ENCODE data around the gene MYL4. TPM values are rescaled to one million over a fixed set of nuclear protein-coding genes. Genes with fewer than 3 reads are reported as not detected.
"Not testable (repeated sequence)": the region's sequence is repeated elsewhere in the genome, so short reads cannot be mapped to it uniquely, and the experiment has no call there.

The MYL4 gene
- polyA plus RNA-seq, 4 donors = 3.2 to 4.0 (median 3.6) TPM

DNA sequence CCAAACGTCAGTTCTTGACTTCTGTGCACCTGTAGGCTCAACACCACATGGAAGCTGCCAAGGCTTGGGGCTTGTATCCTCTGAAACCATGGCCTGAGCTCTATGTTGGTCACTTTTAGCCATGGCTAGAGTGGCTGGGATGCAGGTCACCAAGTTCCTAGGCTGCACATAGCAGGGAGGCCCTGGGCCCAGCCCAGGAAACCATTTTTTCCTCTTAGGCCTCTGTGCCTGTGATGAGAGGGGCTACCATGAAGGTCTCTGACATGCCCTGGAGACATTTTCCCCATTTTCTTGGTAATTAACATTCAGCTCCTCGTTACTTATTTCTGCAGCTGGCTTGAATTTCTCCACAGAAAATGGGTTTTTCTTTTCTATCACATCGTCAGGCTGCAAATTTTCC, 59.8 kb downstream of the MYL4 start:
- DNase-seq (ENCODE audit: low read depth in 4 of 4, low spot score in 3 of 4) = not testable (repeated sequence)

DNA sequence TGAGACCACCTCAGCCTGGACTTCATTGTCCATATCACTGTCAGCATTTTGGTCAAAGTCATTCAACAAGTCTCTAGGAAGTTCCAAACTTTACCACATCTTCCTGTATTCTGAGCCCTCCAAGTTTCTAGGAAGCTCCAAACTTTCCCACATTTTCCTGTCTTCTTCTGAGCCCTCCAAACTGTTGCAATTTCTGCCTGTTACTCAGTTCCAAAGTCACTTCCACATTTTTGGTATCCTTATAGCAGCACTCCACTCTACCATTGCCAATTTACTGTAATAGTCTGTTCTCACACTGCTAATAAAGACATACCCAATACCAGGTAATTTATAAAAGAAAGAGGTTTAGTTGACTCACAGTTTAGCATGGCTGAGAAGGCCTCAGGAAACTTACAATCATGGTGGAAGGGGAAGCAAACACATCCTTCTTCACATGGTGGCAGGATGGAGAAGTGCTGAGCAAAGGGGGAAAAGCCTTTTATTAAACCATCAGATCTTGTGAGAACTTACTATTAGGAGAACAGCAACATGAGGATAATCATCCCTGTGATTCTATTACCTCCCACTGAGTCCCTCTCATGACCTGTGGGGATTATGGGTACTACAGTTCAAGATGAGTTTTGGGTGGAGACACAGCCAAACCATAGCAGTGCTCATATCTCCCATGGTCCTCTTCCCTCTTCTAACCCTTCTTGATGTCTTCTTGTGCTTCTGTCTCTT, 60.6 kb downstream of the MYL4 start:
- DNase-seq (ENCODE audit: low read depth in 4 of 4, low spot score in 3 of 4) = not testable (repeated sequence)

DNA sequence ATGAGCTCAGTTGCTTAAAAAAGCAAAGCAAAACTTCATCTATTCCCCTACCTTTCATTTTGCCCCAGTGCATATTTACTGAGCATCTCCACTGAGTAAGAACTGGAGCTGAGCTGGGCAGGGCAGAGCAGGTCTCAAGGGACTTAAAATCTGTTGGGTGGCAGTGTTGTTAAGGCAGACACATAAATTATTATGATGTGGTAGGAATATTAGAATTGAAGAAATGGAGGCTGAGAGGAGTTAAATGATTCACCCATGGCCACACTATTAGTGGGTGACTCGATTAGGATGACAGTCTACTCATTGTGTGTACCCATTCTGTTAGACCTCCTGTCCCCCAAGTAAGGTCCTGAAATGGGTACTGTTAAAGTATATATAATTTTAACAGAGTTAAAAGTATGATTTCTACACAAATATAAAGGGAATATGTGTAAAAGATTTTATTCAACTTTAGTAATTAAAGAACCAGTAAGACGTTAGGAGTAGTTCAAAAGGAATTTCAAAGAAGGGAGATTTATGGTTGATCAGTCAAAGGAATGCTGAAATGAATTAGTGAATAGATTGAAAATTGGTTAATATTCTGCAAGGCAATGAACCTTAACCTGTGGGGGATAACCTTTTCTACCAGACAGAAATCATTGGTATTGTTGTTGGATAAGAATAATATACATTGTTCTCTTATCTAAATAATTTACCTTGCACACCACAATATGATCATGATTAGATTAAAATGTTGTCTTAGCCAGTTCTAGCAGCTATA, 62.0 kb downstream of the MYL4 start:
- no peak for DNase-seq (ENCODE audit: low read depth in 4 of 4, low spot score in 3 of 4)

DNA sequence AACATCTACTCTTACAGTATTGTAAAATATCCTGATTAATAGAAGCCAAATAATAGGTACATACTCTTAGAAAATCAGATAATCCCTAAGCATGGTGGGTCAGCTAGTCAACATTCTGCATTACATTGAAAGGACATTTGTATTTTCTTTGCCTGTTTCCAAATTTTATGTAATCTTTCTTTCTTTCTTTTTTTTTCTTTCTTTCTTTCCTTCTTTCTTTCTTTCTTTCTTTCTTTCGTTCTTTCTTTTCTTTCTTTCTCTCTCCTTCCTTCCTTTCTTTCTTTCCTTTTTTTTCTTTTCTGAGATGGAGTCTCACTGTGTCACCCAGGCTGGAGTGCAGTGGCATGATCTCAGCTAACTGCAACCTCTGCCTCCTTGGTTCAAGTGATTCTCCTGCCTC, 63.3 kb downstream of the MYL4 start:
- no peak for DNase-seq (ENCODE audit: low read depth in 4 of 4, low spot score in 3 of 4)

DNA sequence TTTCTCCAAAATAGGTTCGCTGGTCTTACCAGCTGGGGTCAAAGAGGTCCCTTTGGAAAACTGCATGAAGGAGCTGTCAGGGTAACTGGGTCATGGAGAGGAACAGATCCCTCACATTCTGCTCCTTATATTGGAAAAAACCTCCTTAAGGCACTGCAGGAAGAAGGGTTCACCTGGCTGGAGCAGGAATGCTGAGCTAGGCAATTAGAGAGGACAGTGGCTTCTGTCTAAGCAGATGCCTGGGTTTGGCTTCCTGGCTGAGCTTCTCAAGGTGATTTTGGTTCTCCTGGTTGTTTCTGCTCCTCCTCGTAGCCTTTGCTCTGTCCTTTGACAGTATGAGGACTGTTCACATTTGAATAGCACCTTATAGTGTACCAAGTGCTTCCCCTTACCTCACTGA, 64.1 kb downstream of the MYL4 start:
- DNase-seq (ENCODE audit: low read depth in 4 of 4, low spot score in 3 of 4) = no peak

Other genes with a start within 250 kb of the MYL4 start
- under 1 TPM in 1 of 4 donors, not detected in 3; 0.06 TPM for gene RPRML, start 230.1 kb upstream of the MYL4 start, polyA plus RNA-seq (ENCODE audit: insufficient read length in 4 of 4)
- 10 to 100 TPM; 47.5 to 65.4 (median 61.9) TPM for gene CDC27, start 20.1 kb upstream of the MYL4 start, polyA plus RNA-seq (ENCODE audit: insufficient read length in 4 of 4)
- 10 to 100 TPM; 19.1 to 20.0 (median 19.3) TPM for gene ITGB3, start 44.5 kb downstream of the MYL4 start, polyA plus RNA-seq (ENCODE audit: insufficient read length in 4 of 4)
- gene EFCAB13, start 114.6 kb downstream of the MYL4 start, polyA plus RNA-seq (ENCODE audit: insufficient read length in 4 of 4) = 1 to 10 TPM; 6.2 to 9.4 (median 7.1) TPM

All from right renal pelvis (tissue), 4 donors.